Activated T-helper 1 cell treated with anti-CD3 and anti-CD28 coated beads, Interleukin-12 subunit alpha, Interleukin-12 subunit beta, Interleukin-2, Interleukin-4 antibody, amounts not matched to agents 30 ng/mL and 10 ng/mL and 1 ng/mL, durations not matched to agents 14 hours and 24 hours and 36 hours (primary cell): ENCODE data around the gene SCN8A. TPM values are rescaled to one million over a fixed set of nuclear protein-coding genes. Genes with fewer than 3 reads are reported as not detected.

ENCODE experiments used
- DNase-seq: peaks from one replicate; pipeline ENCODE4 v3.0.0; 2021; ENCODE audit warnings: low spot score
- H3K27ac Mint-ChIP-seq: one replicate; pipeline ENCODE4 v1.8.0; 2021; ENCODE audit warnings: mild to moderate bottlenecking, mixed read lengths
- H3K27me3 Mint-ChIP-seq: one replicate; pipeline ENCODE4 v1.8.0; 2022; ENCODE audit warnings: mild to moderate bottlenecking, moderate library complexity, mixed read lengths; ENCODE audit not compliant: insufficient read depth
- H3K36me3 Mint-ChIP-seq: one replicate; pipeline ENCODE4 v1.8.0; 2021; ENCODE audit warnings: low read depth, mixed read lengths
- H3K4me1 Mint-ChIP-seq: one replicate; pipeline ENCODE4 v1.8.0; 2021; ENCODE audit warnings: low read depth, mixed read lengths
- H3K4me3 Mint-ChIP-seq: one replicate; pipeline ENCODE4 v1.8.0; 2021; ENCODE audit warnings: mild to moderate bottlenecking, moderate library complexity, mixed read lengths
- H3K9me3 Mint-ChIP-seq: one replicate; pipeline ENCODE4 v1.8.0; 2021; ENCODE audit warnings: mixed read lengths
- intact Hi-C: fragments of 100-400 bp; cut with micrococcal nuclease; formaldehyde crosslinking; loops from one replicate; pipeline ENCODE4 v1.15.1; 2024
- total RNA-seq: library from RNA; stranded (reverse); gene quantifications from 2 replicates; pipeline ENCODE4 v1.2.3, GENCODE V29; 2022

The SCN8A gene
- total RNA-seq, 1 donor from 2014 or later: 0.26 TPM

- H3K27me3 Mint-ChIP-seq: peaks cover 34% of the 10 kb centered on the region
- no peak for DNase-seq
- peaks cover 28% of the 10 kb centered on the region for H3K4me1 Mint-ChIP-seq
- intact Hi-C loops: no loop called here
- peak overlapping the region; percentile 31 for H3K27ac Mint-ChIP-seq
- no peak overlapping the region for H3K4me3 Mint-ChIP-seq
- H3K9me3 Mint-ChIP-seq: no peaks in the 10 kb centered on the region
- no peaks in the 10 kb centered on the region for H3K36me3 Mint-ChIP-seq
These were observed 241.5 kb downstream of the SCN8A start for GRCh38 chr12:51832354-51833107.

- Mint-ChIP-seq H3K4me1 (peaks cover 17% of the 10 kb centered on the region), H3K36me3 (no peaks in the 10 kb centered on the region), H3K27ac (no peak overlapping the region), H3K27me3 (peaks cover 37% of the 10 kb centered on the region), H3K9me3 (no peaks in the 10 kb centered on the region), H3K4me3 (no peak overlapping the region)
- no peak for DNase-seq
- intact Hi-C loops: no loop called here
These were observed 242.6 kb downstream of the SCN8A start for GRCh38 chr12:51833448-51834227.

- Mint-ChIP-seq H3K9me3 (no peaks in the 10 kb centered on the region), H3K4me3 (no peak overlapping the region), H3K4me1 (peaks cover 15% of the 10 kb centered on the region), H3K36me3 (no peaks in the 10 kb centered on the region), H3K27me3 (peaks cover 44% of the 10 kb centered on the region), H3K27ac (no peak overlapping the region)
- no peak for DNase-seq
- intact Hi-C loops: no loop called here
These were observed 243.4 kb downstream of the SCN8A start for GRCh38 chr12:51834411-51834810.

GRCh38 chr12:51836041-51836826, 245.2 kb downstream of the SCN8A start:
- intact Hi-C loops: no loop called here
- Mint-ChIP-seq H3K27me3 (peaks cover 36% of the 10 kb centered on the region), H3K9me3 (no peaks in the 10 kb centered on the region), H3K4me1 (peaks cover 15% of the 10 kb centered on the region), H3K36me3 (no peaks in the 10 kb centered on the region), H3K27ac (no peak overlapping the region), H3K4me3 (no peak overlapping the region)
- no peak for DNase-seq

- H3K9me3 Mint-ChIP-seq: no peaks in the 10 kb centered on the region
- no peaks in the 10 kb centered on the region for H3K36me3 Mint-ChIP-seq
- peaks cover 15% of the 10 kb centered on the region for H3K4me1 Mint-ChIP-seq
- no peak overlapping the region for H3K4me3 Mint-ChIP-seq
- H3K27me3 Mint-ChIP-seq: peaks cover 32% of the 10 kb centered on the region
- intact Hi-C loops: no loop called here
- no peak for DNase-seq
- H3K27ac Mint-ChIP-seq: no peak overlapping the region
These were observed 245.8 kb downstream of the SCN8A start for GRCh38 chr12:51836827-51837173.

- intact Hi-C loops: no loop called here
- Mint-ChIP-seq H3K4me3 (no peak overlapping the region), H3K27ac (no peak overlapping the region), H3K4me1 (peaks cover 12% of the 10 kb centered on the region), H3K9me3 (no peaks in the 10 kb centered on the region), H3K27me3 (peaks cover 29% of the 10 kb centered on the region), H3K36me3 (no peaks in the 10 kb centered on the region)
- no peak for DNase-seq
These were observed 246.3 kb downstream of the SCN8A start for GRCh38 chr12:51837286-51837685.

- no peaks in the 10 kb centered on the region for H3K36me3 Mint-ChIP-seq
- no peak overlapping the region for H3K27ac Mint-ChIP-seq
- no peak for DNase-seq
- H3K4me1 Mint-ChIP-seq: peaks cover 5% of the 10 kb centered on the region
- peaks cover 25% of the 10 kb centered on the region for H3K27me3 Mint-ChIP-seq
- no peaks in the 10 kb centered on the region for H3K9me3 Mint-ChIP-seq
- intact Hi-C loops: no loop called here
- H3K4me3 Mint-ChIP-seq: no peak overlapping the region
These were observed 247.0 kb downstream of the SCN8A start for GRCh38 chr12:51838036-51838435.

- Mint-ChIP-seq H3K27ac (no peak overlapping the region), H3K9me3 (no peaks in the 10 kb centered on the region), H3K4me3 (no peak overlapping the region), H3K4me1 (no peaks in the 10 kb centered on the region), H3K36me3 (no peaks in the 10 kb centered on the region), H3K27me3 (peaks cover 20% of the 10 kb centered on the region)
- no peak for DNase-seq
- intact Hi-C loops: no loop called here
These were observed 247.7 kb downstream of the SCN8A start for GRCh38 chr12:51838762-51839161.

- no peak overlapping the region for H3K4me3 Mint-ChIP-seq
- H3K27ac Mint-ChIP-seq: no peak overlapping the region
- no peaks in the 10 kb centered on the region for H3K36me3 Mint-ChIP-seq
- H3K27me3 Mint-ChIP-seq: peaks cover 20% of the 10 kb centered on the region
- H3K4me1 Mint-ChIP-seq: no peaks in the 10 kb centered on the region
- H3K9me3 Mint-ChIP-seq: no peaks in the 10 kb centered on the region
- DNase-seq: no peak
- intact Hi-C loops: no loop called here
These were observed 248.4 kb downstream of the SCN8A start for GRCh38 chr12:51839310-51839947.

- Mint-ChIP-seq H3K27me3 (peaks cover 27% of the 10 kb centered on the region), H3K4me3 (no peak overlapping the region), H3K4me1 (peaks cover 1% of the 10 kb centered on the region), H3K36me3 (no peaks in the 10 kb centered on the region), H3K27ac (no peak overlapping the region), H3K9me3 (no peaks in the 10 kb centered on the region)
- intact Hi-C loops: no loop called here
- DNase-seq: no peak
These were observed 249.9 kb downstream of the SCN8A start for GRCh38 chr12:51840966-51841365.

GRCh38 chr12:51841727-51842126, 250.7 kb downstream of the SCN8A start:
- intact Hi-C loops: no loop called here
- no peak overlapping the region for H3K27ac Mint-ChIP-seq

GRCh38 chr12:51844854-51845253, 253.8 kb downstream of the SCN8A start:
- no peak overlapping the region for H3K27ac Mint-ChIP-seq
- intact Hi-C loops: no loop called here
- H3K4me3 Mint-ChIP-seq: no peak overlapping the region
- no peaks in the 10 kb centered on the region for H3K9me3 Mint-ChIP-seq
- H3K4me1 Mint-ChIP-seq: peaks cover 4% of the 10 kb centered on the region
- H3K27me3 Mint-ChIP-seq: peaks cover 33% of the 10 kb centered on the region
- H3K36me3 Mint-ChIP-seq: no peaks in the 10 kb centered on the region
- DNase-seq: no peak

More at GRCh38 chr12:51841727-51842126, 250.7 kb downstream of the SCN8A start:
- no peaks in the 10 kb centered on the region for H3K9me3 Mint-ChIP-seq
- peaks cover 4% of the 10 kb centered on the region for H3K4me1 Mint-ChIP-seq
- H3K4me3 Mint-ChIP-seq: no peak overlapping the region
- peaks cover 33% of the 10 kb centered on the region for H3K27me3 Mint-ChIP-seq
- no peak for DNase-seq
- no peaks in the 10 kb centered on the region for H3K36me3 Mint-ChIP-seq
